ENCODE measurements around the gene WDR33.

WDR33 gene

DNA sequence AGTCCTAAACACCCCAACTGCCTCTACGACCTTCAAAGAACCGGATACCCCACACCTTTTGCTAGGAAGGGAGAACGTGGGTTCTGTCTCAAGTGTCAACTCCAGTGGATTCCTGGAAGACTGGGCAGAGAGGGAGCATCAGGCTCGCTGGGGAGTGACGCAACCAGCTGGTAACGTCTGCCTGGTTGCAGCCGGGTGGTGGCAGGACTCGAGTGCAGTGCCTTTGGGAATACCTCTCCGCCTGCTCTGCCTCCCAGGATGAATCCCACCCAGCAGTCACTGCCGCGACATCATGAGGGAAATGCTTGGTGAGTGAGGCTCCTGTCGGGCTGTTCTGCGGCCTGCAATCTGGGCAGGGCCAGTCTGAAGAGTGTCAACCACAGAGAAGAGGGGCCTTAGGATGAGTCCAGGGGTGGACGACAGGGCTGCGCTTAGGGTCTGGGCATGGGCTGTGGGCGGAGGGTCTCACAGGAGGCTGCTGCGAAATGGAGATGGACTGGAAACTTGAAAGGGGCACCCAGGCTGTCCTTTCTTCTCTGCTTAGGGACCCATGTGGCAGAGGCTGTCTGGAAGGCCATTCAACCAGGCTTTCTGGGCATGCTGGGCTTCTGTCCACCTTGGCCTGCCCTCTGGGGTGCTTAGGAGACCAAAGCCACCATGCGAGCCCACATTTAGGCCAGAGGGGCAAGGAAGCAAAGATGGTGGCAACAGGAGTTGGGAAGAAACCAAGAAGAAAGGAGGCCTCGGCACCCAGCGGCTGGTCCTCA lies 152.1 kb downstream of the WDR33 start:
- no peak for DNase-seq (ENCODE audit: low read depth in 3 of 3, low spot score in 1 of 3)

DNA sequence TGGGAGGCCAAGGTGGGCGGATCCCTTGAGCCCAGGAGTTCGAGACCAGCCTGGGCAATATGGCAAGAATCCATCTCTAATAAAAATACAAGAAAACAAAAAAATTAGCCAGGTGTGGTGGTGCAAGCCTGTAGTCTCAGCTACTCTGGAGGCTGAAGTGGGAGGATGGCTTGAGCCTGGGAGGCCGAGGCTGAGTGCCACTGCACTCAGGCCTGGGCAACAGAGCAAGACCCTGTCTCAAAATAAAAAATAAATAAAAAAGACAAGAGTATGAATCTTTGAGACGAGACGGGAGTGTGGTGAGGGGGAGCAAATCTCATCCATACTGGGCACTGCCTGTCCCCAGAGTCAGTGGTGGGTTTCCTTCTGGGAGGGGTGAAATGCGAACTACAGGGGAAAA lies 152.8 kb downstream of the WDR33 start:
- no peak for DNase-seq (ENCODE audit: low read depth in 3 of 3, low spot score in 1 of 3)

DNA sequence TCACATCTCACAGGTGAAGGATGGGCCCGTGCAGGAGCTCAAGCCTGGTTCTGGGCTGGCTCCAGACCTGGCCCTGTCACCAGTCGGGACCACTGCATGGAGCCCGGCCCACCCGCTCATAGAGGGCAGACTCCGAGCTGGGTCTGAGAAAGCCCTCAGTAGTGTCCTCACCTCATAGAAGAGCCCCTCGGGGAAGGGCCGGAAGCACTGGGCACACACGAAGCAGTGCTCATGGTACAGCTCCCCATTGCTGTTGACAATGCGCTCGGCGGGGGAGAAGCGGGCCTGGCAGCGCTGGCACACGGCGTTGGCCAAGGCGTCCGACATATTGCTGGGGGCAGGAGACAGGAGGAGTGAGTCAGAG lies 153.8 kb downstream of the WDR33 start:
- DNase-seq (ENCODE audit: low read depth in 3 of 3, low spot score in 1 of 3), result no peak

DNA sequence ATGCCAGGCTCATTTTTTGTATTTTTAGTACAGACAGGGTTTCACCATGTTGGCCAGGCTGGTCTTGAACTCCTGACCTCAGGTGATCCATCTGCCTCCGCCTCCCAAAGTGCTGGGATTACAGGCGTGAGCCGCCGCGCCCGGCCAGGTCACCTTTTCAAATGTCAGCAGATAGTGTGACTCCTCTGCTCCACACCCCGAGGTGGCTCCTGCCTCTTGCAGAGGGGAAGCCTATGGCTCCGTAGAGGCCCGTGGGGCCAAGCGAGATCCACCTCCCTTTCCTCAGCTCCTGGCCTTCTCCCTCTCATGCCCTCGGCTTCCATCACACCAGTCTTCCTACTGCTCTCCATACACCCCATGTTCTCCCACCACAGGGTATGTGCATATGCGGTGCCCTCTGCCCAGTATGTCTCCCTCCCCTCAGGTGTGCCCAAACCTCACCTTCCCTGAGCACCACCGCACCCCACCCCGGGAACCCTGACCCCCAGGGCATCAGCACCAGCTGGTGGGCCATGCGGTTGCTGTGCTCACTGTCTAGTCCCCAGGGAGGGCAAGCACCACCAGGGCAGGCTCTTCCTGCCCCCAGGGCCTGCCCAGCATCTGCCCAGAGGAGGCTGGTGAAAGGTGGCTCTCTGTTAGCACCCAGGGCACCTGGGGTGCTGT lies 154.3 kb downstream of the WDR33 start:
- no peak for DNase-seq (ENCODE audit: low read depth in 3 of 3, low spot score in 1 of 3)

DNA sequence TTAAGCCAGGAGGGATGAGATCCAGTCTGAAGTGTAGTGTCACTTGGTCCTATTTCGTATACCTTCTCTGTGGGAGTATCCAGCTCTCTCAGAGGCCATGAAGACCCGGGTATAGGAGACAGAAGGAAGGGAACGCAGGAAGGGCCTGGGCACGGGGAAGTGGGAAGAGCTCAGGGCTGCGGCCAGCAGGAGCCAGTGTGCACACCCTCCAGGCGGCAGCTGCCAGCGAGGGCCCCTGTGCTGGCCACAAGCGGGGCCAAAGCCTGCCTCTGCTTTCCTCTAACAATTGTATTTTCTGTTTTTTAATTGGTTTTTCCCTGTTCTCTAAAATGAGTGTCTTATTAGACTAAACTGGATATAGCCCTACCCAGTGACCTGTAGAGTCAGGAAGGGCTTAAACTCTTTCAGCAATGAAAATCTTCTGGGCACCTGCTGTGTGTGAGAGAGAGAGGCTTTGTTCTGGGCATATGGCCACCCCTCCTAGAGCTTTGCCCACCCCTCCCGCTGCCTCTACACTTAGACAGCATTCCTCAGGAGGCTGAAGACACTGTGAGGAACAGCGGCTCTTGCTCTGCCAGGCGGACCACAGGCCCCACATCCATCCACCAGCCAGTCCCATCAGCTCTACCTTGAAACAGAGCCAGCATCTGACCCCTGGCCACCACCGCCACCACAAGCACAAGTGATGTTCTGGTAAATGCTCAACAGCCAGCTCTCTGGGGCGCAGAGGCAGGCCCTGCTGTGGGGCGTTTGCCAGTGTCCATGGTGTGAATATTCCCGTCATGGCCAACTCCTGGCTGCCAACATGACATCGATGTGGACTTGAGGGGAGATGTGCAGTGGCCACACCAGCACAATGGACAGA lies 155.5 kb downstream of the WDR33 start:
- DNase-seq (ENCODE audit: low read depth in 3 of 3, low spot score in 1 of 3), result no peak

DNA sequence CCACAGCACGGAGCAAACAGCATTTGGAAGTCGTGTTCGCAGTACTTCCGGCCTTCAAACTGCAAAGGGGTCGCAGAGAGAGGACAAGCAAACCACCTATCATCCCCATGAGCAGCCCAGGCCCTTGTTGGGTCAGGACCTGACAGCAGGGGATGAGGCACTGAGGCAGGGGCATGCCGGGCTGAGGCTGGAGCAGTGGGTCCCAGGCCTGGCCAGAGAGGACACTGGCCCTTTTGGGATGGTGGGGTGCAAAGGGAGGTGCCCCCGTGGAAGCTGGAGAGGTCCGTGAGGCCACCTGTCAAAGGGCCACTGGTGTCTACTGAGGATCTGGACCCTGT lies 156.2 kb downstream of the WDR33 start:
- DNase-seq (ENCODE audit: low read depth in 3 of 3, low spot score in 1 of 3), result no peak

DNA sequence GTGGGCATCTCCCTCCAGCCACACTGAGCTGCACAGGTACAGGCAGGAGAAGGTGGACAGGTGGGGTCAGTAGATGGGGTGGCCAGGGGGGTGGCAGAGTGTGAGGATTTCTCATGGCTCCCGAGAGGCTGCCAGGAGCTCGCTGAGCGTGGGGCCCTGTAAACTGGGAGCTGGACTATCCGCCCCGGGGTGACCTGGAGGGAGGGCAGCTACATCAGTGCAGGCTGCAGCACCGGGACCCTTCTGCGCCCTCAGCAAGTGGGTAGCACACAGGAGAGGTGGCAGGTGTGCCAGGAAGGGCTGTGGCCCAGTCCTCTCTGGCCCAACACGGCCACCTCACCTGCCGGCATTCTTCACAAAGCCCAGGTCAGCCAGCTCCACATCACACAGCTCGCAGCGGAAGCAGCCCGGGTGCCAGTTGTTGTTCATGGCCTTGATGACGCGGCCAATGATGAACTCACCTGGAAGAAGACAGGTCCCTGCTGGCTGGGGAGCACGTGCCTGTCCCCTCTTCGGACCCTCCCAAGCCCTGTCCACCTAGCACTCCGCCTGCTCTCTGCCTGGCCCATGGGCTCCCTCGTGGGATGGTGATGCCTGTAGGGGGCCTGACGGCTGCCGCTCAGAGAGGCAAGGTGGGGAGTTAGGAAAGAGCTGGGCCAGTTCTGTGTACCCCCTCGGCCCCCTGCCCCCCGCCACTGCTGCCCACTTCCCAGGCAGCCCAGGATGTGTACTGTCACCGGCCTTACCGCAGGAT lies 156.7 kb downstream of the WDR33 start:
- DNase-seq (ENCODE audit: low read depth in 3 of 3, low spot score in 1 of 3), result no peak

DNA sequence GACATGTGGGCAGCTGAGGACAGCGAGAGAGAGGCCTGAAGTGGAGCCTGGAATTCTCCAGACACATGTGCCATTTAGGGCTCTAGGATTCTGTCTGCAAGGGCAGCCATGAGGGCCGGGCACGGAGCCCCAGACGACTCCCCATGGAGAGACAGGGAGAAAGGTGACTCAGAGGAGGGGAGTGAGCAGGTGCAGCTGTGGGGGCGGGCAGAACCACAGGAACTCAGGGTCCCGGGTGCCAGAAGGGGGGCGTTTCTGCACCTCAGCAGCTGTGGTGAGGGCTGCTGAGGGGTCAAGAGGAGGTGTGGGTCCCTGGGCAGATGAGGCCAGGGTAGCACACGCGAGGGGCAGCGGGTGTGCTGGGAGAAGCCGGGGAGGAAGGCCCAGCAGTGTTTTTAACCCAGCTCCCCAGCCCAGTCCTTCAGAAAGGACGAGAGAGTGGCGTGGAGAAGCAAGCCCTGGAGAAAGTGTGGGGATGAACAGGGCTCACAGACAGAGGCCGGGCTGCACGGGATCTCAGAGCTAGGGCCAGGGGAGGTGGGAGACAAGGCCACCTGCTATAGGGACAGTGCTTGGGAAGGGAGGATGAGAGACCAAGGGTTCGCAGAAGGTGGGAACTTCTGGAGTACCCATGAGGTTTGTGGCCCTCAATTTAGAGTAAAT lies 157.4 kb downstream of the WDR33 start:
- no peak for DNase-seq (ENCODE audit: low read depth in 3 of 3, low spot score in 1 of 3)

DNA sequence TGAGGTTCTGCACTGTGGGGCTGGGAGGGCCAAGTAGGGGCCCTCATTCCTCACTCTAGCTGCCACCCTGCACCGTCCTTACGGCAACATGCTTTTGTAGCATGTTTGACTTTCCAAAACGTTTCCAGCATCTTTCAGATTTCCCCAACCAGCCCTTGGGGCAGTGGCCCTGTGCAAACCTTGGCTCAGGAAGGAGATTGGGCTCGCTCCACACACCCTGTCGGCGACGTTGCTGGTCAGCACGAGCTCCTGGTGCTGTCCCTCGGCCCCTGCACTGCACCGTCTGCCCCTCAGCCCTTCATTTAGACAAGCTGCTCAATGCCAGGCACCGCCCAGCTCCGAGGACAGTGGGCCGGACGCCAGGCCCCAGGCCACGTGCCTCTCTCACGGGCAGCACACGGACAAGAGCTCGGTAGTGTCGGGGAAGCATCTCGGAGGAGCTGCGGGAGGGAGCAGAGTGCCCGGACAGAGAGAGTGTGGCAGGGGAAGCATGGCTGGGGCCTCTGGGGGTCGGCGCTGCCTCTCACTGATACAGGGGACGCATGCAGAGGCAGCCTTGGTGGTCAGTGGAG lies 158.1 kb downstream of the WDR33 start:
- no peak for DNase-seq (ENCODE audit: low read depth in 3 of 3, low spot score in 1 of 3)

DNA sequence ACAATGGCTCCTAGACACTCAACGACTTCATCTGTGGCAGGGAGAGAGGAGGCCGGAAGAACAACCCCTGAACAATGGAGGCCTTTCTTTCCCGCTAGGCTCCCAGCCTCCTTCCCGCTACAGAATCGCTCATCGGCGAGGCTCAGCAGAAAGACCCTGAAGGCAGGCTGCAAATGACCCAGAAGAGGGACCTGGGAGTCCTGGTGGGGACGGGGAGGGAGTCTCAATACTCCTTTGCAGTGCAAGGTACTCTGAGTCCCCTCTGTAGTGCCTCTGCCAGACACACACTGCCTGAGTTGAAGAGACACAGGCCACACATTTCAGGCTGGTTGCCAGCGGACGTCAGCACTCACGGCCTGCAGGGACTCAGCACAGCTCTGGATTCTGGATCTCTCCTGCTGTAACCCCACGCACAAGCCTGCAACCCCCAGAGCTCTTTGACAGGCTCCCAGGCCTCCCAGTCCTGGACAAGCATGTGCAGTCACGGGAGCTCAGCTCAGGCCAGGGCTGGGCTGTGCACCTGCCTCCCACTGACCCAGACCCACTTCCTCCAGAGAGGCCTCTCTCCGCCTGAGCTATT lies 158.9 kb downstream of the WDR33 start:
- DNase-seq (ENCODE audit: low read depth in 3 of 3, low spot score in 1 of 3), result no peak

DNA sequence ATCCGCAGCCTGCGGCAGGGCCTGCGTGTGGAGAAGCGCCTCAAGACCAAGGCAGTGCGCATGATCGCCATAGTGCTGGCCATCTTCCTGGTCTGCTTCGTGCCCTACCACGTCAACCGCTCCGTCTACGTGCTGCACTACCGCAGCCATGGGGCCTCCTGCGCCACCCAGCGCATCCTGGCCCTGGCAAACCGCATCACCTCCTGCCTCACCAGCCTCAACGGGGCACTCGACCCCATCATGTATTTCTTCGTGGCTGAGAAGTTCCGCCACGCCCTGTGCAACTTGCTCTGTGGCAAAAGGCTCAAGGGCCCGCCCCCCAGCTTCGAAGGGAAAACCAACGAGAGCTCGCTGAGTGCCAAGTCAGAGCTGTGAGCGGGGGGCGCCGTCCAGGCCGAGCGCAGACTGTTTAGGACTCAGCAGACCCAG lies 159.6 kb downstream of the WDR33 start:
- no peak for DNase-seq (ENCODE audit: low read depth in 3 of 3, low spot score in 1 of 3)
